ENCODE data around the gene KRT78. TPM values are rescaled to one million over a fixed set of nuclear protein-coding genes. Genes with fewer than 3 reads are reported as not detected.

Gene KRT78
- total and polyA plus RNA-seq, 9 of the 15 experiments (the other 6 are each of a cell fraction or from before 2014, with no cell fraction given), result not detected

- intact Hi-C loops (cut with micrococcal nuclease) (no loop called here), in situ Hi-C loops (cut with MboI) (no loop called here)
- Histone ChIP-seq H3K4me2 (ENCODE audit: insufficient read depth, low read length) (no peak overlapping the region), H3K9ac (ENCODE audit: insufficient read depth in 1 of 2, low read depth in 2 of 2, low read length in 2 of 2) (no peak overlapping the region), H3K27ac (ENCODE audit: extremely low read depth, low read depth, low read length) (no peak overlapping the region), H3K9me1 (ENCODE audit: control insufficient read depth, insufficient read depth, low read length) (no peaks in the 10 kb centered on the region), H3K36me3 (ENCODE audit: control insufficient read depth, insufficient read depth, low read length) (peaks cover 14% of the 10 kb centered on the region; the same call in 1 of the 3 replicates), H3K9me3 (replicated peaks; ENCODE audit: control insufficient read depth, insufficient read depth, low read depth, low read length) (no peaks in the 10 kb centered on the region), H3K4me1 (replicated peaks in 1 of 2; ENCODE audit: control insufficient read depth in 2 of 2, insufficient read depth in 2 of 2, low read length in 2 of 2) (peaks cover 8 to 12% of the 10 kb centered on the region in 2 experiments), H4K20me1 (replicated peaks; ENCODE audit: control insufficient read depth, insufficient read depth, low read length) (peaks cover 6% of the 10 kb centered on the region; the same call in 1 of the 2 replicates), H3K27me3 (ENCODE audit: control insufficient read depth in 2 of 2, insufficient read depth in 2 of 2, low read length in 2 of 2) (no peaks in the 10 kb centered on the region), H3K79me2 (ENCODE audit: control insufficient read depth, insufficient read depth, low read length) (no peaks in the 10 kb centered on the region), H2AFZ (ENCODE audit: low read depth, low read length) (no peak overlapping the region), H3K4me3 (no peak overlapping the region)
- TF ChIP-seq MXD1 (CRISPR knock-in tag; IDR thresholded peaks at IDR 0.05; ENCODE audit: borderline replicate concordance, poor library complexity, severe bottlenecking), result no peak
- peak; percentile 97 for TF ChIP-seq ZNF146 (CRISPR knock-in tag; IDR thresholded peaks at IDR 0.05; ENCODE audit: unreplicated experiment)
- peak; percentile 41 to 68; a peak in 2 of 4 replicates for TF ChIP-seq KDM1A (IDR thresholded peaks at IDR 0.05)
- TF ChIP-seq RBM25 (IDR thresholded peaks at IDR 0.05; ENCODE audit: low read depth, low read length, severe bottlenecking), result peak; percentile 94
- TF ChIP-seq ATF2 (CRISPR knock-in tag; IDR thresholded peaks at IDR 0.05), result no peak
- 0 out of 4 replicates have a peak, but pooled peaks of 1 of the 2 experiments have one; percentile 25 for TF ChIP-seq RCOR1 (IDR thresholded peaks at IDR 0.05; ENCODE audit: borderline replicate concordance in 1 of 2, low read depth in 2 of 2, low read length in 2 of 2)
- TF ChIP-seq ZNF12 (CRISPR knock-in tag; IDR thresholded peaks at IDR 0.05), result no peak
- TF ChIP-seq PTRF (tag; IDR thresholded peaks at IDR 0.05), result no peak
- peak; percentile 72 for TF ChIP-seq BCOR (IDR thresholded peaks at IDR 0.05)
- peak; percentile 62 for TF ChIP-seq ADNP (tag; IDR thresholded peaks at IDR 0.05)
- TF ChIP-seq BRD9 (IDR thresholded peaks at IDR 0.05; ENCODE audit: low read depth, partially characterized antibody), result no peak
- POLR2A ChIA-PET, result interaction anchor here (0.7 kb wide), 1 partner anchor 458 kb away, joined by 3 read pairs; no protein-coding TSS in a partner anchor
- ATAC-seq, result no peak
- BruUV-seq (replicated peaks), result no TSS peak
- CTCF ChIA-PET (ENCODE audit: low intra/inter-chr PET ratio), result no interaction called here
- FAIRE-seq, result no peak
- no peak for DNase-seq (ENCODE audit: extremely low read depth in 1 of 4, low spot score in 3 of 4)
Observed at GRCh38 chr12:52892974-52893373, 44.2 kb upstream of the KRT78 start.

Measured in K562 (cell line).